Muscle of leg (tissue), 11 donors: ENCODE measurements around the gene EIF1AD. TPM values are rescaled to one million over a fixed set of nuclear protein-coding genes. Genes with fewer than 3 reads are reported as not detected.
"Not testable (repeated sequence)": the region's sequence is repeated elsewhere in the genome, so short reads cannot be mapped to it uniquely, and the experiment has no call there.

Experiments used
- DNase-seq: peaks from one replicate; pipeline ENCODE4 v3.0.0; 2013
- H3K27ac ChIP-seq: one replicate; pipeline ENCODE4 v1.5.1; 2013; ENCODE audit warnings: mild to moderate bottlenecking, low read length, control low read depth
- H3K27me3 ChIP-seq: one replicate; pipeline ENCODE4 v1.6.1; 2013; ENCODE audit warnings: low read length; ENCODE audit not compliant: control insufficient read depth, insufficient read depth
- H3K36me3 ChIP-seq: one replicate; pipeline ENCODE4 v1.6.1; 2013; ENCODE audit warnings: low read length; ENCODE audit not compliant: control insufficient read depth, insufficient read depth
- H3K4me1 ChIP-seq: one replicate; pipeline ENCODE4 v1.6.1; 2013; ENCODE audit warnings: low read length; ENCODE audit not compliant: control insufficient read depth, insufficient read depth
- H3K4me3 ChIP-seq: one replicate; pipeline ENCODE4 v1.5.1; 2013; ENCODE audit warnings: low read length, control low read depth
- H3K9me3 ChIP-seq: replicated peaks from 2 replicates; pipeline ENCODE4 v1.6.1; 2013; ENCODE audit warnings: low read depth, low read length; ENCODE audit not compliant: control insufficient read depth
- WGBS: methylation state at CpG from one replicate; pipeline ENCODE4 v1.1.5; 2013; ENCODE audit warnings: missing lambda C conversion rate; ENCODE audit not compliant: insufficient coverage; 5-methylcytosine and 5-hydroxymethylcytosine counted together
- polyA plus RNA-seq, 8 donors: library from polyadenylated mRNA; unstranded; fragments of 120-200 nt; gene quantifications; one replicate each; pipeline versions ENCODE4 v1.2.1 to v1.2.3, GENCODE V29; 2013; ENCODE audit warnings: inconsistent platforms in 1 of 8, low replicate concordance in 1 of 8; ENCODE audit not compliant: insufficient read length in 8 of 8, insufficient read depth in 1 of 8
- total RNA-seq: library from RNA; stranded (reverse); fragments of 120-200 nt; gene quantifications from one replicate; pipeline ENCODE4 v1.2.4, GENCODE V29; 2013

EIF1AD gene
- total and polyA plus RNA-seq, 9 donors: 15.9 to 26.0 (median 19.2) TPM

GRCh38 chr11:65958774-65959420, 43.1 kb downstream of the EIF1AD start:
- Histone ChIP-seq H3K4me3 (no peak overlapping the region), H3K27me3 (no peaks in the 10 kb centered on the region), H3K9me3 (no peaks in the 10 kb centered on the region), H3K27ac (no peak overlapping the region), H3K36me3 (peaks cover 4% of the 10 kb centered on the region), H3K4me1 (peaks cover 18% of the 10 kb centered on the region)
- WGBS: 77% methylated on average over 11 of the region's 17 CpGs
- DNase-seq: no peak

DNA sequence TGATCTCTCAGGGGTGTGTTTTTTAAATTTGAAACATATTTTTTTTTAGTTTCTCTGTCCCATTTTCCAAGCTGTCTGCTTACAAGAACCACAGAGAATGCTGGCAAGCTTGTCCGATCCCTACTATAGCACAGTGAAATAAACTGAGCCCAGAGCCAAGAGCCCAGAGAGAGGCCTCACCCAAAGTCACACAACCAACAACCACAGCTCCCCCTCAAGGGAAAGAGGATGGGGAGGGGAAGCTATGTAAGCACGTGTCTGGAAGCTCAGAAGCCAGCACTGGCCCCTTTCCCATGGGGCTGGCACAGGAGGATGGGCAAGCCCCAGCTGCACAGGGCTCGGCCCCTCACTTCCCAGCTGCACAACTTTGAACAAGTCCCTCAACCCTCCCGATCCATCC, 43.7 kb downstream of the EIF1AD start:
- no peak for DNase-seq
- Histone ChIP-seq H3K4me1 (peaks cover 18% of the 10 kb centered on the region), H3K9me3 (no peaks in the 10 kb centered on the region), H3K27me3 (no peaks in the 10 kb centered on the region), H3K36me3 (no peaks in the 10 kb centered on the region), H3K4me3 (no peak overlapping the region), H3K27ac (no peak overlapping the region)
- 29% methylated on average over 1 of the region's 4 CpGs for WGBS

GRCh38 chr11:65954771-65955170, 47.2 kb downstream of the EIF1AD start:
- Histone ChIP-seq H3K4me1 (no peaks in the 10 kb centered on the region), H3K9me3 (no peaks in the 10 kb centered on the region), H3K27ac (no peak overlapping the region), H3K27me3 (no peaks in the 10 kb centered on the region), H3K36me3 (no peaks in the 10 kb centered on the region), H3K4me3 (no peak overlapping the region)
- no peak for DNase-seq
- 69% methylated on average over 3 of the region's 8 CpGs for WGBS

- Histone ChIP-seq H3K36me3 (no peaks in the 10 kb centered on the region), H3K9me3 (no peaks in the 10 kb centered on the region), H3K4me1 (no peaks in the 10 kb centered on the region), H3K27ac (no peak overlapping the region), H3K4me3 (no peak overlapping the region), H3K27me3 (no peaks in the 10 kb centered on the region)
- DNase-seq: no peak
- WGBS: 87% methylated on average over 16 of the region's 20 CpGs
Observed at GRCh38 chr11:65953471-65953870, 48.5 kb downstream of the EIF1AD start.

DNA sequence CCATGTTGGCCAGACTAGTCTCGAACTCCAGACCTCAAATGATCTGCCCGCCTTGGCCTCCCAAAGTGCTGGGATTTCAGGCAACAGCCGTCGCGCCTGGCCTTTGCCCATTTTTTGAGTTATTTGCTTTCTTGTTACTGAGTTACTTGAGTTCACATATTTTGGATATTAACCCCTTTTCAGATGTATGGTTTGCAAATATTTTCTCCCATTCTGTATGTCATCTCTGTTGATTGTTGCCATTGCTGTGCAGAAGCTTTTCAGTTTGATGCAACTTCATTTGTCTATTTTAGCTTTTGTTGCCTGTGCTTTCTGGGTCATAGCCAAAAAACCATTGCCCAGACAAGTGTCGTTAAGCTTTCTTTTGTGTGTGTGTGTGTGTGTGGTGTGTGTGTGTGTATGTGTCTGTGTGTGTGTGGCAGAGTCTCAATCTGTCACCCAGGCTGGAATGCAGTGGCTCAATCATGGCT, 49.9 kb downstream of the EIF1AD start:
- 57% methylated on average over 3 of the region's 6 CpGs for WGBS

DNA sequence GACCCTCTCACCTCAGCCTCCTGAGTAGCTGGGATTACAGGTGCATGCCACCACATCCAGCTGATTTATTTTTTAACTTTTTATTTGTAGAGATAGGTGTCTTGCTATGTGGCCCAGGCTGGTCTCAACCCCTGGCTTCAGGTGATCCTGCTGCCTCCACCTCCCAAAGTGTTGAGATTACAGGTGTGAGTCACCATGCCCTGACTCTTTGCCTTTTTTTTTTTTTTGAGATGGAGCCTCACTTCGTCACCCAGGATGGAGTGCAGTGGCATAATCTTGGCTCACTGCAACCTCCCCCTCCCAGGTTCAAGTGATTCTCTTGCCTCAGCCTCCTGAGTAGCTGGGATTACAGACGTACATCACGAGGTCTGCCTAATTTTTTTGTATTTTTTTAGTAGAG, 50.3 kb downstream of the EIF1AD start:
- H3K27me3 ChIP-seq, H3K36me3 ChIP-seq, H3K4me3 ChIP-seq, H3K27ac ChIP-seq, H3K9me3 ChIP-seq, DNase-seq, H3K4me1 ChIP-seq: not testable (repeated sequence)
- 55% methylated on average over 2 of the region's 3 CpGs for WGBS

More for the DNA sequence above, 49.9 kb downstream of the EIF1AD start:
- no peaks in the 10 kb centered on the region for H3K36me3 ChIP-seq
- no peaks in the 10 kb centered on the region for H3K27me3 ChIP-seq
- H3K9me3 ChIP-seq: no peaks in the 10 kb centered on the region
- DNase-seq: no peak
- H3K4me1 ChIP-seq: no peaks in the 10 kb centered on the region
- no peak overlapping the region for H3K4me3 ChIP-seq
- H3K27ac ChIP-seq: no peak overlapping the region

GRCh38 chr11:65950711-65951110, 51.2 kb downstream of the EIF1AD start:
- not testable (repeated sequence) for H3K27me3 ChIP-seq, H3K27ac ChIP-seq, H3K4me3 ChIP-seq, H3K4me1 ChIP-seq, H3K9me3 ChIP-seq, DNase-seq, H3K36me3 ChIP-seq
- WGBS: 89% methylated on average over 4 of the region's 5 CpGs

DNA sequence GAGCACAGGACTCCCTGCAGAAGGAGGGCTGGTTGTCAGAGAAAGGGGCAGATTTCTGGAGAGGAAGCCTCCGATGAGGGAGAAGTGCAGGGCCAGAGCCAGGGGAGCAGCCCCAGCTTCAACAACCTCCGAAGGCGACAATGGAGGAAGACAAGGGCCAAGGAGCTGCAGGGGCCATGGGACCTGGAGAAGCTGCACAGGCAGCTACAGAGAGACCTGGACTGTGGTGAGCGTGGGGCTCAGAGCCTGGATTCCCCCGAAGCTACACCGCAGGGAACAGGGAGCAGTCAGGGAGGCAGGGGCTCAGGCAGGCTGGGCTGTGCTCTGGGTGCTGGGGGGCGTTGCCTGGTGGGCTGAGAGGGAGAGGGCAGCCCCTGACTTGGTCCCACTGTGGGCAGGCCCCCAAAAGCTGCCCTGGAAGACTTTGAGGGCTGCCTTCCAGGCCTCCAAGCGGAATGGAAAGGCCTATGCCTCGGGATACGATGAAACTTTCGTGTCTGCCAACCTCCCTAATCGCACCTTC, 54.3 kb downstream of the EIF1AD start:
- no peak for DNase-seq
- Histone ChIP-seq H3K27ac (no peak overlapping the region), H3K36me3 (no peaks in the 10 kb centered on the region), H3K27me3 (no peaks in the 10 kb centered on the region), H3K4me3 (no peak overlapping the region), H3K4me1 (no peaks in the 10 kb centered on the region), H3K9me3 (no peaks in the 10 kb centered on the region)
- 73% methylated on average over 11 of the region's 12 CpGs for WGBS

- Histone ChIP-seq H3K4me3 (no peak overlapping the region), H3K27me3 (peaks cover 2% of the 10 kb centered on the region), H3K4me1 (no peaks in the 10 kb centered on the region), H3K27ac (no peak overlapping the region), H3K36me3 (no peaks in the 10 kb centered on the region), H3K9me3 (no peaks in the 10 kb centered on the region)
- 30% methylated on average over 13 of the region's 13 CpGs for WGBS
- DNase-seq: peak; percentile 32
Observed at GRCh38 chr11:65947133-65947532, 54.8 kb downstream of the EIF1AD start.

DNA sequence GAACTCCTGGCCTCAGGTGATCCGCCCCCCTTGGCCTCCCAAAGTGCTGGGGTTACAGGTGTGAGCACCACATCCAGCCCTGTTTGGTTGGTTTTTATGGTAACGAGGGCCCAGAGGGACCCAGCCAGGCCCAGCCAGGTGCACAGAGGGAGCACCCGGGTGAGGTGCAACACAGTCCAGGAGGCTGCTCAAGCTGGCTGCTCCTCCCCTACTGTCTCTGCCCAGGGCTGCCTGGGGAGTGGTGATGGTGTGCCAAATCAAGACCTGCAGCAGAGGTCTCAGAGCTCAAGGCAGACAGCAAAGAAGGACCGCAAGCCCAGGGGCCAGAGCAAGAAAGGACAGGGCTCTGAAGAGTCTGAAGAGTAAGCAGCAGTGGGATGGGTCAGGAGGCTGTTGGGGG, 55.3 kb downstream of the EIF1AD start:
- H3K27me3 ChIP-seq: peaks cover 3% of the 10 kb centered on the region
- 80% methylated on average over 2 of the region's 4 CpGs for WGBS
- H3K9me3 ChIP-seq: no peaks in the 10 kb centered on the region
- H3K4me3 ChIP-seq: no peak overlapping the region
- H3K4me1 ChIP-seq: no peaks in the 10 kb centered on the region
- no peak overlapping the region for H3K27ac ChIP-seq
- no peaks in the 10 kb centered on the region for H3K36me3 ChIP-seq
- DNase-seq: no peak
